GM12878 (cell line): ENCODE data around the gene LYL1. TPM values are rescaled to one million over a fixed set of nuclear protein-coding genes. Genes with fewer than 3 reads are reported as not detected.

Source experiments
- BHLHE40 ChIP-seq, 2 experiments: fragments of 450-650 bp in 1 of 2; IDR thresholded peaks; 2 replicates each; pipeline ENCODE4 v1.6.1; 2011 to 2017; ENCODE audit warnings: low read depth in 2 of 2, borderline replicate concordance in 1 of 2, improper control_type of control experiment in 1 of 2, low read length in 1 of 2, mild to moderate bottlenecking in 1 of 2
- CBX3 ChIP-seq: fragments of 200-600 bp; sonication (generic); IDR thresholded peaks from 2 replicates; pipeline ENCODE4 v1.6.1; 2016; ENCODE audit warnings: low read depth, borderline replicate concordance
- CREM ChIP-seq: IDR thresholded peaks from 2 replicates; pipeline ENCODE4 v1.6.1; 2014; ENCODE audit warnings: antibody characterized with exemption, low read depth
- EED ChIP-seq: sonication (generic); IDR thresholded peaks from 2 replicates; pipeline ENCODE4 v1.6.1; 2016; ENCODE audit warnings: antibody characterized with exemption, low read depth
- ESRRA ChIP-seq: IDR thresholded peaks from 2 replicates; pipeline ENCODE4 v1.6.1; 2012; ENCODE audit warnings: mild to moderate bottlenecking, low read length, improper control_type of control experiment
- IRF4 ChIP-seq: IDR thresholded peaks from 2 replicates; pipeline ENCODE4 v1.6.1; 2011; ENCODE audit warnings: low read depth, low read length
- KLF5 ChIP-seq: fragments of 450-650 bp; IDR thresholded peaks from 2 replicates; pipeline ENCODE4 v1.6.1; 2014; ENCODE audit warnings: mild to moderate bottlenecking; ENCODE audit not compliant: partially characterized antibody
- MYC ChIP-seq: IDR thresholded peaks from 2 replicates; pipeline ENCODE4 v1.6.1; 2011; ENCODE audit warnings: mild to moderate bottlenecking, low read length, moderate library complexity, inconsistent platforms; ENCODE audit not compliant: insufficient read depth, insufficient replicate concordance, insufficient read length, severe bottlenecking
- RBBP5 ChIP-seq: fragments of 200-600 bp; sonication (generic); conservative IDR thresholded peaks from 2 replicates; pipeline ENCODE4 v1.6.1; 2016
- SIX5 ChIP-seq: IDR thresholded peaks from 2 replicates; pipeline ENCODE4 v1.6.1; 2011; ENCODE audit warnings: mild to moderate bottlenecking, low read depth, low read length, moderate library complexity; ENCODE audit not compliant: severe bottlenecking
- SKIL ChIP-seq: fragments of 450-650 bp; IDR thresholded peaks from 2 replicates; pipeline ENCODE4 v1.6.1; 2017; ENCODE audit warnings: mild to moderate bottlenecking, low read depth, inconsistent platforms; ENCODE audit not compliant: poor library complexity, severe bottlenecking
- SMAD1 ChIP-seq: fragments of 450-650 bp; IDR thresholded peaks from 2 replicates; pipeline ENCODE4 v1.6.1; 2018; ENCODE audit warnings: mild to moderate bottlenecking, low read depth; ENCODE audit not compliant: partially characterized antibody
- SRF ChIP-seq, 2 experiments: IDR thresholded peaks; 2 replicates each; pipeline ENCODE4 v1.6.1; 2011; ENCODE audit warnings: low read depth in 2 of 2, low read length in 2 of 2, mild to moderate bottlenecking in 1 of 2, moderate library complexity in 1 of 2
- ZBTB40 ChIP-seq: fragments of 450-650 bp; IDR thresholded peaks from 2 replicates; pipeline ENCODE4 v1.6.1; 2016; ENCODE audit warnings: mild to moderate bottlenecking, moderate library complexity, borderline replicate concordance
- ZNF207 ChIP-seq: fragments of 450-650 bp; IDR thresholded peaks from 2 replicates; pipeline ENCODE4 v1.6.1; 2014; ENCODE audit warnings: antibody characterized with exemption, mild to moderate bottlenecking, borderline replicate concordance
- polyA plus RNA-seq, 11 experiments: library from polyadenylated mRNA; depleted of rRNA in 4 of 11; unstranded in 6 of 11; stranded (reverse) in 5 of 11; fragments of >200 nt; fragmentation: Nextera tagmentation in 4 of 11; fragmentation: Illumina TruSeq in 1 of 11; extraction: Ambion mirVana in 4 of 11; extraction: Trizol in 1 of 11; gene quantifications; 1 replicate in 1 of 11; 2 replicates in 10 of 11; pipeline versions ENCODE4 v1.2.1 to v1.2.3, GENCODE V29; 2011 to 2016; ENCODE audit warnings: inconsistent platforms in 2 of 11, missing spikeins in 2 of 11, low read depth in 1 of 11
- total RNA-seq, 4 experiments: library from RNA; depleted of rRNA in 3 of 4; stranded (reverse); fragments of >200 nt in 3 of 4; fragmentation: Illumina TruSeq in 1 of 4; extraction: Trizol in 1 of 4; gene quantifications; 2 replicates each; pipeline versions ENCODE4 v1.2.1 to v1.2.3, GENCODE V29; 2013 to 2021
- TF ChIP-seq, protein P1 (sequence below): IDR thresholded peaks from 2 replicates; pipeline ENCODE4 v1.6.1; 2012; ENCODE audit warnings: mild to moderate bottlenecking, low read depth, low read length
- TF ChIP-seq, protein P2 (sequence below): IDR thresholded peaks from 2 replicates; pipeline ENCODE4 v1.6.1; 2011; ENCODE audit warnings: mild to moderate bottlenecking, low read depth, low read length, moderate library complexity; ENCODE audit not compliant: insufficient replicate concordance

The LYL1 gene
- total and polyA plus RNA-seq, 10 of the 15 experiments (the other 5 are each of a cell fraction or from before 2014, with no cell fraction given), result 0.10 to 34.8 (median 4.4) TPM

- TF ChIP-seq, protein P1, sequence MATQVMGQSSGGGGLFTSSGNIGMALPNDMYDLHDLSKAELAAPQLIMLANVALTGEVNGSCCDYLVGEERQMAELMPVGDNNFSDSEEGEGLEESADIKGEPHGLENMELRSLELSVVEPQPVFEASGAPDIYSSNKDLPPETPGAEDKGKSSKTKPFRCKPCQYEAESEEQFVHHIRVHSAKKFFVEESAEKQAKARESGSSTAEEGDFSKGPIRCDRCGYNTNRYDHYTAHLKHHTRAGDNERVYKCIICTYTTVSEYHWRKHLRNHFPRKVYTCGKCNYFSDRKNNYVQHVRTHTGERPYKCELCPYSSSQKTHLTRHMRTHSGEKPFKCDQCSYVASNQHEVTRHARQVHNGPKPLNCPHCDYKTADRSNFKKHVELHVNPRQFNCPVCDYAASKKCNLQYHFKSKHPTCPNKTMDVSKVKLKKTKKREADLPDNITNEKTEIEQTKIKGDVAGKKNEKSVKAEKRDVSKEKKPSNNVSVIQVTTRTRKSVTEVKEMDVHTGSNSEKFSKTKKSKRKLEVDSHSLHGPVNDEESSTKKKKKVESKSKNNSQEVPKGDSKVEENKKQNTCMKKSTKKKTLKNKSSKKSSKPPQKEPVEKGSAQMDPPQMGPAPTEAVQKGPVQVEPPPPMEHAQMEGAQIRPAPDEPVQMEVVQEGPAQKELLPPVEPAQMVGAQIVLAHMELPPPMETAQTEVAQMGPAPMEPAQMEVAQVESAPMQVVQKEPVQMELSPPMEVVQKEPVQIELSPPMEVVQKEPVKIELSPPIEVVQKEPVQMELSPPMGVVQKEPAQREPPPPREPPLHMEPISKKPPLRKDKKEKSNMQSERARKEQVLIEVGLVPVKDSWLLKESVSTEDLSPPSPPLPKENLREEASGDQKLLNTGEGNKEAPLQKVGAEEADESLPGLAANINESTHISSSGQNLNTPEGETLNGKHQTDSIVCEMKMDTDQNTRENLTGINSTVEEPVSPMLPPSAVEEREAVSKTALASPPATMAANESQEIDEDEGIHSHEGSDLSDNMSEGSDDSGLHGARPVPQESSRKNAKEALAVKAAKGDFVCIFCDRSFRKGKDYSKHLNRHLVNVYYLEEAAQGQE, result 0 out of 2 replicates have a peak, but pooled peaks have one; percentile 21
- peak; percentile 59; the same call in 1 of the 2 replicates for TF ChIP-seq ZNF207
- TF ChIP-seq EED, result peak; percentile 81
- TF ChIP-seq RBBP5, result no peak
- peak; percentile 69 for TF ChIP-seq SIX5
- peak; percentile 43; the same call in 1 of the 2 replicates for TF ChIP-seq IRF4
- TF ChIP-seq SKIL, result peak; percentile 82
- peak; percentile 69; the same call in 1 of the 2 replicates for TF ChIP-seq ZBTB40
- peak in 1 of 2 experiments; percentile 42; a peak in 1 of 4 replicates for TF ChIP-seq SRF (IDR thresholded peaks at IDR 0.05; ENCODE audit: low read depth in 2 of 2, low read length in 2 of 2)
- TF ChIP-seq, protein P2, sequence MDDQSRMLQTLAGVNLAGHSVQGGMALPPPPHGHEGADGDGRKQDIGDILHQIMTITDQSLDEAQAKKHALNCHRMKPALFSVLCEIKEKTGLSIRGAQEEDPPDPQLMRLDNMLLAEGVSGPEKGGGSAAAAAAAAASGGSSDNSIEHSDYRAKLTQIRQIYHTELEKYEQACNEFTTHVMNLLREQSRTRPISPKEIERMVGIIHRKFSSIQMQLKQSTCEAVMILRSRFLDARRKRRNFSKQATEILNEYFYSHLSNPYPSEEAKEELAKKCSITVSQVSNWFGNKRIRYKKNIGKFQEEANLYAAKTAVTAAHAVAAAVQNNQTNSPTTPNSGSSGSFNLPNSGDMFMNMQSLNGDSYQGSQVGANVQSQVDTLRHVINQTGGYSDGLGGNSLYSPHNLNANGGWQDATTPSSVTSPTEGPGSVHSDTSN, result peak; percentile 25
- peak; percentile 83 to 85 for TF ChIP-seq BHLHE40 (IDR thresholded peaks at IDR 0.05; ENCODE audit: borderline replicate concordance in 1 of 2, low read depth in 2 of 2, low read length in 1 of 2)
- TF ChIP-seq MYC, result peak; percentile 82
- TF ChIP-seq SMAD1, result no peak
- TF ChIP-seq CBX3, result no peak
- TF ChIP-seq CREM, result no peak; the same call in none of the 2 replicates
- TF ChIP-seq ESRRA, result no peak
- no peak for TF ChIP-seq KLF5
Observed at GRCh38 chr19:13116282-13117175, 13.9 kb upstream of the LYL1 start, which contains the start of gene TRMT1 (continued).
